Uterus (tissue), 4 donors: ENCODE measurements around the gene MYH2. TPM values are rescaled to one million over a fixed set of nuclear protein-coding genes. Genes with fewer than 3 reads are reported as not detected.

Experiments
- DNase-seq, 2 donors: peaks; one replicate each; pipeline ENCODE4 v3.0.0-alpha.2; 2019 to 2020
- H3K27ac ChIP-seq, 2 donors: fragments of 200-600 bp; sonication (generic); 1 replicate in 1 of 2; 2 replicates in 1 of 2; pipeline ENCODE4 v1.5.1; 2016 to 2018
- H3K27me3 ChIP-seq, 2 donors: fragments of 200-600 bp; sonication (generic); one replicate each; pipeline ENCODE4 v1.5.1; 2018 to 2019; ENCODE audit warnings: control low read depth in 1 of 2
- H3K36me3 ChIP-seq, 2 donors: fragments of 200-600 bp; sonication (generic); one replicate each; pipeline ENCODE4 v1.5.1; 2019; ENCODE audit warnings: control low read depth in 1 of 2
- H3K4me1 ChIP-seq, 2 donors: fragments of 200-600 bp; sonication (generic); one replicate each; pipeline ENCODE4 v1.5.1; 2018 to 2019; ENCODE audit warnings: control low read depth in 1 of 2
- H3K4me3 ChIP-seq, 2 donors: fragments of 200-600 bp; sonication (generic); 1 replicate in 1 of 2; 2 replicates in 1 of 2; pipeline ENCODE4 v1.5.1; 2018 to 2019; ENCODE audit warnings: mild to moderate bottlenecking in 1 of 2
- H3K9me3 ChIP-seq, 2 donors: fragments of 200-600 bp; sonication (generic); one replicate each; pipeline ENCODE4 v1.5.1; 2019; ENCODE audit warnings: control low read depth in 1 of 2
- CTCF ChIP-seq, 4 experiments: fragments of 200-600 bp in 2 of 4; fragments of 450-650 bp in 2 of 4; sonication (generic) in 2 of 4; IDR thresholded peaks; one replicate each; pipeline ENCODE4 v1.5.1; 2016 to 2019; ENCODE audit warnings: antibody characterized with exemption in 4 of 4, mild to moderate bottlenecking in 2 of 4, moderate library complexity in 1 of 4
- POLR2A ChIP-seq, 2 donors: fragments of 450-650 bp; IDR thresholded peaks; one replicate each; pipeline ENCODE4 v1.6.1; 2016; ENCODE audit warnings: antibody characterized with exemption in 2 of 2, mild to moderate bottlenecking in 1 of 2, moderate library complexity in 1 of 2
- intact Hi-C: fragments of 100-400 bp; cut with DNase I; formaldehyde crosslinking; loops from one replicate; pipeline ENCODE4 v1.15.1; 2023; ENCODE audit warnings: low total_unique reads
- total RNA-seq, 4 donors: library from RNA; depleted of rRNA in 3 of 4; stranded (reverse); fragments of >200 nt in 3 of 4; gene quantifications; one replicate each; pipeline versions ENCODE4 v1.1.0 to v1.2.4, GENCODE V29; 2014 to 2023
- donor health status: DM: yes; HTN: yes; CAD: no.

The MYH2 gene
- total RNA-seq, 4 donors from 2014 or later: 0.35 to 2.0 TPM; not detected in 2

- no peak for TF ChIP-seq CTCF (IDR thresholded peaks at IDR 0.05)
- TF ChIP-seq POLR2A (IDR thresholded peaks at IDR 0.05): no peak
- Histone ChIP-seq H3K4me1 (no peaks in the 10 kb centered on the region), H3K4me3 (no peak overlapping the region), H3K27me3 (no peaks in the 10 kb centered on the region), H3K36me3 (no peaks in the 10 kb centered on the region), H3K27ac (no peak overlapping the region), H3K9me3 (no peaks in the 10 kb centered on the region)
- intact Hi-C loops: no loop called here
- no peak for DNase-seq
Observed at GRCh38 chr17:10516638-10517037, 32.8 kb downstream of the MYH2 start.

- no peak overlapping the region for H3K27ac ChIP-seq
- no peaks in the 10 kb centered on the region for H3K9me3 ChIP-seq
- TF ChIP-seq CTCF (IDR thresholded peaks at IDR 0.05): no peak
- TF ChIP-seq POLR2A (IDR thresholded peaks at IDR 0.05): no peak
- no peak for DNase-seq
- H3K4me3 ChIP-seq: no peak overlapping the region
- no peaks in the 10 kb centered on the region for H3K4me1 ChIP-seq
- no peaks in the 10 kb centered on the region for H3K27me3 ChIP-seq
- no peaks in the 10 kb centered on the region for H3K36me3 ChIP-seq
- intact Hi-C loops: no loop called here
Observed at GRCh38 chr17:10516065-10516464, 33.4 kb downstream of the MYH2 start.

- Histone ChIP-seq H3K27me3 (no peaks in the 10 kb centered on the region), H3K36me3 (no peaks in the 10 kb centered on the region), H3K27ac (no peak overlapping the region), H3K4me3 (no peak overlapping the region), H3K4me1 (no peaks in the 10 kb centered on the region), H3K9me3 (no peaks in the 10 kb centered on the region)
- intact Hi-C loops: no loop called here
- DNase-seq: no peak
- no peak for TF ChIP-seq CTCF (IDR thresholded peaks at IDR 0.05)
- no peak for TF ChIP-seq POLR2A (IDR thresholded peaks at IDR 0.05)
Observed at GRCh38 chr17:10513299-10514067, 36.0 kb downstream of the MYH2 start.

- Histone ChIP-seq H3K4me1 (no peaks in the 10 kb centered on the region), H3K36me3 (no peaks in the 10 kb centered on the region), H3K27me3 (no peaks in the 10 kb centered on the region), H3K27ac (no peak overlapping the region), H3K9me3 (no peaks in the 10 kb centered on the region), H3K4me3 (no peak overlapping the region)
- DNase-seq: no peak
- no peak for TF ChIP-seq CTCF (IDR thresholded peaks at IDR 0.05)
- no peak for TF ChIP-seq POLR2A (IDR thresholded peaks at IDR 0.05)
- intact Hi-C loops: no loop called here
Observed at GRCh38 chr17:10512856-10513255, 36.6 kb downstream of the MYH2 start.

- H3K27ac ChIP-seq: no peak overlapping the region
- no peak for DNase-seq
- H3K4me1 ChIP-seq: no peaks in the 10 kb centered on the region
- no peaks in the 10 kb centered on the region for H3K9me3 ChIP-seq
- TF ChIP-seq POLR2A (IDR thresholded peaks at IDR 0.05) (no peak), CTCF (IDR thresholded peaks at IDR 0.05) (no peak)
- no peak overlapping the region for H3K4me3 ChIP-seq
- H3K36me3 ChIP-seq: no peaks in the 10 kb centered on the region
- no peaks in the 10 kb centered on the region for H3K27me3 ChIP-seq
- intact Hi-C loops: no loop called here
Observed at GRCh38 chr17:10499950-10500349, 49.5 kb downstream of the MYH2 start.
